Breast epithelium (tissue), 4 donors: ENCODE results near the gene KCNJ10. TPM values are rescaled to one million over a fixed set of nuclear protein-coding genes. Genes with fewer than 3 reads are reported as not detected.

Experiments
- DNase-seq, 2 donors: peaks; one replicate each; pipeline ENCODE4 v3.0.0-alpha.2; 2019; ENCODE audit warnings: low spot score in 2 of 2
- H3K27ac ChIP-seq, 2 donors: fragments of 200-600 bp; sonication (generic) in 1 of 2; one replicate each; pipeline ENCODE4 v1.5.1; 2016 to 2019; ENCODE audit warnings: mild to moderate bottlenecking in 1 of 2
- H3K27me3 ChIP-seq, 2 donors: fragments of 200-600 bp; sonication (generic) in 1 of 2; one replicate each; pipeline versions ENCODE4 v1.5.1 to v1.6.0; 2017 to 2019; ENCODE audit warnings: control low read depth in 1 of 2, mild to moderate bottlenecking in 1 of 2
- H3K36me3 ChIP-seq: fragments of 200-600 bp; one replicate; pipeline ENCODE4 v1.5.1; 2019
- H3K4me1 ChIP-seq, 2 donors: fragments of 200-600 bp; sonication (generic); one replicate each; pipeline ENCODE4 v1.5.1; 2016 to 2019; ENCODE audit warnings: control low read depth in 1 of 2
- H3K4me3 ChIP-seq, 3 donors: fragments of 200-600 bp; sonication (generic); 1 replicate in 2 of 3; 2 replicates in 1 of 3; pipeline ENCODE4 v1.5.1; 2016 to 2019; ENCODE audit warnings: mild to moderate bottlenecking in 3 of 3, moderate library complexity in 2 of 3
- H3K9me3 ChIP-seq, 2 donors: fragments of 200-600 bp; sonication (generic) in 1 of 2; one replicate each; pipeline ENCODE4 v1.5.1; 2016 to 2019; ENCODE audit warnings: control low read depth in 1 of 2
- CTCF ChIP-seq, 3 donors: fragments of 450-650 bp; IDR thresholded peaks; one replicate each; pipeline ENCODE4 v1.5.1; 2016 to 2017; ENCODE audit warnings: antibody characterized with exemption in 3 of 3, mild to moderate bottlenecking in 3 of 3, moderate library complexity in 3 of 3
- POLR2A ChIP-seq: fragments of 450-650 bp; IDR thresholded peaks from one replicate; pipeline ENCODE4 v1.6.1; 2016; ENCODE audit warnings: antibody characterized with exemption, mild to moderate bottlenecking, moderate library complexity
- POLR2AphosphoS5 ChIP-seq, 3 donors: sonication (generic); formaldehyde crosslinking; IDR thresholded peaks; one replicate each; pipeline ENCODE4 v1.6.1; 2017; ENCODE audit warnings: antibody characterized with exemption in 3 of 3
- intact Hi-C: fragments of 100-400 bp; cut with DNase I; formaldehyde crosslinking; loops from one replicate; pipeline ENCODE4 v1.15.1; 2023; ENCODE audit warnings: low total_unique reads
- total RNA-seq, 3 donors: library from RNA; depleted of rRNA; stranded (reverse); fragments of >200 nt; gene quantifications; one replicate each; pipeline ENCODE4 v1.1.0, GENCODE V29; 2016

The KCNJ10 gene
- total RNA-seq, 3 donors from 2014 or later: 0.15 TPM; not detected in 2

GRCh38 chr1:160095382-160096105 lies 25.6 kb upstream of the KCNJ10 start:
- intact Hi-C loops: loop anchor here (1.0 to 2.0 kb wide), 2 partner anchors 38 to 313 kb away; no protein-coding TSS in a partner anchor
- Histone ChIP-seq H3K9me3 (no peaks in the 10 kb centered on the region), H3K27me3 (no peaks in the 10 kb centered on the region), H3K36me3 (no peaks in the 10 kb centered on the region), H3K4me3 (no peak overlapping the region), H3K4me1 (peaks cover 14 to 21% of the 10 kb centered on the region in 2 donors), H3K27ac (peak overlapping the region; percentile 90 to 91)
- DNase-seq: no peak
- TF ChIP-seq POLR2AphosphoS5 (IDR thresholded peaks at IDR 0.05) (no peak), POLR2A (no peak), CTCF (IDR thresholded peaks at IDR 0.05) (no peak)

GRCh38 chr1:160094806-160095205 lies 24.8 kb upstream of the KCNJ10 start:
- intact Hi-C loops: loop anchor here (1.0 to 5.0 kb wide), 2 partner anchors 38 to 1148 kb away; no protein-coding TSS in a partner anchor
- peak overlapping the region; percentile 67 to 91 for H3K27ac ChIP-seq
- DNase-seq: no peak
- H3K4me3 ChIP-seq: no peak overlapping the region
- H3K36me3 ChIP-seq: no peaks in the 10 kb centered on the region
- H3K4me1 ChIP-seq: peaks cover 14 to 21% of the 10 kb centered on the region in 2 donors
- H3K9me3 ChIP-seq: no peaks in the 10 kb centered on the region
- no peak for TF ChIP-seq CTCF (IDR thresholded peaks at IDR 0.05)
- TF ChIP-seq POLR2AphosphoS5 (IDR thresholded peaks at IDR 0.05): no peak
- no peak for TF ChIP-seq POLR2A
- no peaks in the 10 kb centered on the region for H3K27me3 ChIP-seq

- no peak for TF ChIP-seq CTCF (IDR thresholded peaks at IDR 0.05)
- TF ChIP-seq POLR2A: no peak
- no peak for TF ChIP-seq POLR2AphosphoS5 (IDR thresholded peaks at IDR 0.05)
- H3K4me1 ChIP-seq: peaks cover 14 to 21% of the 10 kb centered on the region in 2 donors
- no peak overlapping the region for H3K4me3 ChIP-seq
- H3K9me3 ChIP-seq: no peaks in the 10 kb centered on the region
- H3K27me3 ChIP-seq: no peaks in the 10 kb centered on the region
- H3K36me3 ChIP-seq: no peaks in the 10 kb centered on the region
- intact Hi-C loops: loop anchor here (5.0 kb wide), 1 partner anchor 1147 kb away; no protein-coding TSS in a partner anchor
- no peak for DNase-seq
- H3K27ac ChIP-seq: peak overlapping the region; percentile 51 to 67
Measured at GRCh38 chr1:160094291-160094625, 24.3 kb upstream of the KCNJ10 start.

DNA sequence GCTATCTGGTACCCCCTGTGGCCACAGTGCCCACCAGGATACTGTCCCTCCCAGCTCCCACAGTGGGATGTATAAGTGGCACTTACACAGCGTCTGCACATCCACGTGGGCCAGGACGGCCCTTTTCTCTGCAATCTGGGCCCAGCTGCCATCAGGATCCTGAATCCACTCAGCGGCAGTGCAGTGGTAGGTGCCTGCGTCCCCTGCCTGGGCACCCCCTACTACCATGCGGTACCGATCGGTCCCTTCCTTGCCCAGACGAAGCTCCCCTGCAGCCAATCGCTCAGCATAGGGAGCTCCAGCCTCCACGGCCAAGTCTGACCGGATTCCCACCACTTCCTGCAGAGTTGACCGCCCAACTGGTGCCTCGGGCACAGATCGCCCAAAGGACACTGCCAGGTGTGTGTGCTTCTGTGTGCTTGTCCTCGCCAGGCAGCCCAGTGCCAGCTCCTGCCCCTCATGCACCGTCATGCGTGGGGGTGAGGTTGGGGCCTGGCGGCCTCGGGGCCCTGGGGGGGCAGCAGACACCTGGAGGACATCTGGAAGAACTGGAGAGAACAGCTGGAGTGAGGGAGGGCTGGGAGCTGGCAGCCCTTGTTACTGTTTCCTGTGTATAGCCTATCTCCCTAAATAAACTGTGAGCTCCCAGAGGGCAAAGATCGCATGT lies 23.8 kb upstream of the KCNJ10 start:
- intact Hi-C loops: loop anchor here (5.0 kb wide), 1 partner anchor 1146 kb away; no protein-coding TSS in a partner anchor
- Histone ChIP-seq H3K4me1 (peaks cover 14 to 21% of the 10 kb centered on the region in 2 donors), H3K27ac (peak overlapping the region; percentile 51 to 67), H3K27me3 (no peaks in the 10 kb centered on the region), H3K36me3 (no peaks in the 10 kb centered on the region), H3K4me3 (no peak overlapping the region), H3K9me3 (no peaks in the 10 kb centered on the region)
- no peak for DNase-seq
- TF ChIP-seq POLR2A: no peak
- TF ChIP-seq CTCF (IDR thresholded peaks at IDR 0.05): no peak
- no peak for TF ChIP-seq POLR2AphosphoS5 (IDR thresholded peaks at IDR 0.05)

DNA sequence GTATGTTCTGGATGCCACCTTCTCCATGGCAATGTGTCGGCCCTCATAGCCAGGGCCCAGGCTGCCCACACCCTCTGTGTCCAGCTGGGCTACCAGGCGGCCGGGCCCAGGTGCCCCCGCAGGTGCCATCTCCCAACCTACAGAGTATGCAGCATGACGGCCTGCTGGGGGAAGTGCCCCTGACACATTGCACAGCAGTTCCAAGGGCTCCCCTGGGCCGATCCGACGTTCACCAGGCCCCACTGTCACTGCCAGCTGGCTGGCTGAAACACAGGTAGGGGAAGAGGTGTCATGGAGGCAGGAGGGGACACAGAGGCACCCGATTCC lies 23.1 kb upstream of the KCNJ10 start:
- TF ChIP-seq POLR2A: no peak
- no peak for TF ChIP-seq CTCF (IDR thresholded peaks at IDR 0.05)
- TF ChIP-seq POLR2AphosphoS5 (IDR thresholded peaks at IDR 0.05): no peak
- no peaks in the 10 kb centered on the region for H3K27me3 ChIP-seq
- peaks cover 14 to 21% of the 10 kb centered on the region in 2 donors for H3K4me1 ChIP-seq
- no peaks in the 10 kb centered on the region for H3K9me3 ChIP-seq
- H3K36me3 ChIP-seq: no peaks in the 10 kb centered on the region
- no peak overlapping the region for H3K27ac ChIP-seq
- no peak overlapping the region for H3K4me3 ChIP-seq
- DNase-seq: no peak
- intact Hi-C loops: loop anchor here (5.0 kb wide), 1 partner anchor 1146 kb away; no protein-coding TSS in a partner anchor
